ENCODE results near the gene TLK2.

The TLK2 gene

GRCh38 chr17:62580947-62581346 is 102.3 kb downstream of the TLK2 start:
- H3K4ac ChIP-seq (ENCODE audit: low read length) = no peak overlapping the region
- no peak overlapping the region for H2BK12ac ChIP-seq (ENCODE audit: low read length)
- no peak overlapping the region for H3K4me2 ChIP-seq (ENCODE audit: insufficient read depth, low read length, poor library complexity, severe bottlenecking)
- no CpG with 5 or more reads among the region's 2 CpGs for WGBS, 2 donors (ENCODE audit: extremely low coverage in 2 of 2, insufficient read length in 2 of 2, insufficient replicate concordance in 1 of 2)
- H2BK5ac ChIP-seq (ENCODE audit: low read length) = no peak overlapping the region
- no peak overlapping the region for H2AK5ac ChIP-seq (ENCODE audit: low read depth, low read length)
- no peak overlapping the region for H4K8ac ChIP-seq (ENCODE audit: low read depth, low read length)
- H3K18ac ChIP-seq (ENCODE audit: low read length) = no peak overlapping the region
- no peak overlapping the region for H4K91ac ChIP-seq (ENCODE audit: low read depth, low read length, poor library complexity)
- peaks cover 12 to 93% of the 10 kb centered on the region in 2 donors for H3K36me3 ChIP-seq (replicated peaks in 1 of 2; ENCODE audit: control insufficient read depth in 2 of 2, insufficient read depth in 2 of 2, low read length in 2 of 2)
- H3K27ac ChIP-seq (replicated peaks; ENCODE audit: low read length) = no peak overlapping the region
- no peaks in the 10 kb centered on the region for H3K4me1 ChIP-seq (ENCODE audit: control insufficient read depth in 2 of 2, insufficient read depth in 1 of 2, low read depth in 1 of 2, low read length in 2 of 2)
- no peaks in the 10 kb centered on the region for H3K9me3 ChIP-seq (replicated peaks in 1 of 2; ENCODE audit: control insufficient read depth in 2 of 2, insufficient read depth in 1 of 2, low read depth in 1 of 2, low read length in 2 of 2)
- no peak overlapping the region for H3K9ac ChIP-seq (ENCODE audit: low read depth, low read length, poor library complexity)
- no peak for DNase-seq (ENCODE audit: low spot score)
- H2BK120ac ChIP-seq (ENCODE audit: low read depth, low read length) = no peak overlapping the region
- no peak overlapping the region for H3K14ac ChIP-seq (ENCODE audit: low read length)
- no peaks in the 10 kb centered on the region for H3K79me1 ChIP-seq (ENCODE audit: low read depth, low read length)
- no peak overlapping the region for H2AFZ ChIP-seq (ENCODE audit: low read length)
- H3K27me3 ChIP-seq (ENCODE audit: control insufficient read depth in 3 of 3, insufficient read depth in 3 of 3, low read depth in 1 of 3, low read length in 3 of 3) = no peaks in the 10 kb centered on the region
- no peak overlapping the region for H3K23ac ChIP-seq (ENCODE audit: low read depth, low read length, poor library complexity)
- H3K4me3 ChIP-seq (ENCODE audit: low read length in 2 of 2) = no peak overlapping the region
- no peak overlapping the region for H2BK15ac ChIP-seq (ENCODE audit: low read length)

- Histone ChIP-seq H2AK5ac (ENCODE audit: low read depth, low read length) (no peak overlapping the region), H2AFZ (ENCODE audit: low read length) (no peak overlapping the region), H3K18ac (ENCODE audit: low read length) (no peak overlapping the region), H3K14ac (ENCODE audit: low read length) (no peak overlapping the region), H4K91ac (ENCODE audit: low read depth, low read length, poor library complexity) (no peak overlapping the region), H3K23ac (ENCODE audit: low read depth, low read length, poor library complexity) (no peak overlapping the region), H3K36me3 (replicated peaks in 1 of 2; ENCODE audit: control insufficient read depth in 2 of 2, insufficient read depth in 2 of 2, low read length in 2 of 2) (peaks cover 12 to 92% of the 10 kb centered on the region in 2 donors), H3K4me2 (ENCODE audit: insufficient read depth, low read length, poor library complexity, severe bottlenecking) (no peak overlapping the region), H3K9me3 (replicated peaks in 1 of 2; ENCODE audit: control insufficient read depth in 2 of 2, insufficient read depth in 1 of 2, low read depth in 1 of 2, low read length in 2 of 2) (no peaks in the 10 kb centered on the region), H3K4me1 (ENCODE audit: control insufficient read depth in 2 of 2, insufficient read depth in 1 of 2, low read depth in 1 of 2, low read length in 2 of 2) (no peaks in the 10 kb centered on the region), H2BK120ac (ENCODE audit: low read depth, low read length) (no peak overlapping the region), H3K9ac (ENCODE audit: low read depth, low read length, poor library complexity) (no peak overlapping the region), H2BK12ac (ENCODE audit: low read length) (no peak overlapping the region), H2BK5ac (ENCODE audit: low read length) (no peak overlapping the region), H3K4me3 (ENCODE audit: low read length in 2 of 2) (no peak overlapping the region), H3K79me1 (ENCODE audit: low read depth, low read length) (no peaks in the 10 kb centered on the region), H3K27me3 (ENCODE audit: control insufficient read depth in 3 of 3, insufficient read depth in 3 of 3, low read depth in 1 of 3, low read length in 3 of 3) (no peaks in the 10 kb centered on the region), H3K27ac (replicated peaks; ENCODE audit: low read length) (no peak overlapping the region), H3K4ac (ENCODE audit: low read length) (no peak overlapping the region), H4K8ac (ENCODE audit: low read depth, low read length) (no peak overlapping the region), H2BK15ac (ENCODE audit: low read length) (no peak overlapping the region)
- no CpG with 5 or more reads among the region's 1 CpG for WGBS, 2 donors (ENCODE audit: extremely low coverage in 2 of 2, insufficient read length in 2 of 2, insufficient replicate concordance in 1 of 2)
- no peak for DNase-seq (ENCODE audit: low spot score)
Measured at GRCh38 chr17:62581764-62582163, 103.1 kb downstream of the TLK2 start.

GRCh38 chr17:62587554-62587953 is 108.9 kb downstream of the TLK2 start:
- no peaks in the 10 kb centered on the region for H3K27me3 ChIP-seq (ENCODE audit: control insufficient read depth in 3 of 3, insufficient read depth in 3 of 3, low read depth in 1 of 3, low read length in 3 of 3)
- no peak overlapping the region for H3K18ac ChIP-seq (ENCODE audit: low read length)
- no peak overlapping the region for H2BK15ac ChIP-seq (ENCODE audit: low read length)
- no peak overlapping the region for H3K4me3 ChIP-seq (ENCODE audit: low read length in 2 of 2)
- H3K4me1 ChIP-seq (ENCODE audit: control insufficient read depth in 2 of 2, insufficient read depth in 1 of 2, low read depth in 1 of 2, low read length in 2 of 2) = no peaks in the 10 kb centered on the region
- no peak overlapping the region for H4K8ac ChIP-seq (ENCODE audit: low read depth, low read length)
- H3K9ac ChIP-seq (ENCODE audit: low read depth, low read length, poor library complexity) = no peak overlapping the region
- no peak overlapping the region for H3K4ac ChIP-seq (ENCODE audit: low read length)
- no CpG with 5 or more reads among the region's 2 CpGs for WGBS, 2 donors (ENCODE audit: extremely low coverage in 2 of 2, insufficient read length in 2 of 2, insufficient replicate concordance in 1 of 2)
- no peak overlapping the region for H3K4me2 ChIP-seq (ENCODE audit: insufficient read depth, low read length, poor library complexity, severe bottlenecking)
- H4K91ac ChIP-seq (ENCODE audit: low read depth, low read length, poor library complexity) = no peak overlapping the region
- H2AFZ ChIP-seq (ENCODE audit: low read length) = no peak overlapping the region
- H3K36me3 ChIP-seq (replicated peaks in 1 of 2; ENCODE audit: control insufficient read depth in 2 of 2, insufficient read depth in 2 of 2, low read length in 2 of 2) = peaks cover 11 to 84% of the 10 kb centered on the region in 2 donors
- no peak overlapping the region for H2BK120ac ChIP-seq (ENCODE audit: low read depth, low read length)
- DNase-seq (ENCODE audit: low spot score) = no peak
- no peak overlapping the region for H3K14ac ChIP-seq (ENCODE audit: low read length)
- H2BK5ac ChIP-seq (ENCODE audit: low read length) = no peak overlapping the region
- no peak overlapping the region for H2AK5ac ChIP-seq (ENCODE audit: low read depth, low read length)
- no peaks in the 10 kb centered on the region for H3K79me1 ChIP-seq (ENCODE audit: low read depth, low read length)
- H3K23ac ChIP-seq (ENCODE audit: low read depth, low read length, poor library complexity) = no peak overlapping the region
- no peaks in the 10 kb centered on the region for H3K9me3 ChIP-seq (replicated peaks in 1 of 2; ENCODE audit: control insufficient read depth in 2 of 2, insufficient read depth in 1 of 2, low read depth in 1 of 2, low read length in 2 of 2)
- H2BK12ac ChIP-seq (ENCODE audit: low read length) = no peak overlapping the region
- H3K27ac ChIP-seq (replicated peaks; ENCODE audit: low read length) = no peak overlapping the region

GRCh38 chr17:62588109-62588508 is 109.5 kb downstream of the TLK2 start:
- Histone ChIP-seq H4K8ac (ENCODE audit: low read depth, low read length) (no peak overlapping the region), H2AK5ac (ENCODE audit: low read depth, low read length) (no peak overlapping the region), H3K9ac (ENCODE audit: low read depth, low read length, poor library complexity) (no peak overlapping the region), H3K27me3 (ENCODE audit: control insufficient read depth in 3 of 3, insufficient read depth in 3 of 3, low read depth in 1 of 3, low read length in 3 of 3) (no peaks in the 10 kb centered on the region), H3K79me1 (ENCODE audit: low read depth, low read length) (no peaks in the 10 kb centered on the region), H2BK120ac (ENCODE audit: low read depth, low read length) (no peak overlapping the region), H3K23ac (ENCODE audit: low read depth, low read length, poor library complexity) (no peak overlapping the region), H3K18ac (ENCODE audit: low read length) (no peak overlapping the region), H3K4me2 (ENCODE audit: insufficient read depth, low read length, poor library complexity, severe bottlenecking) (no peak overlapping the region), H3K27ac (replicated peaks; ENCODE audit: low read length) (no peak overlapping the region), H4K91ac (ENCODE audit: low read depth, low read length, poor library complexity) (no peak overlapping the region), H3K9me3 (replicated peaks in 1 of 2; ENCODE audit: control insufficient read depth in 2 of 2, insufficient read depth in 1 of 2, low read depth in 1 of 2, low read length in 2 of 2) (no peaks in the 10 kb centered on the region), H3K36me3 (replicated peaks in 1 of 2; ENCODE audit: control insufficient read depth in 2 of 2, insufficient read depth in 2 of 2, low read length in 2 of 2) (peaks cover 13 to 84% of the 10 kb centered on the region in 2 donors), H2BK15ac (ENCODE audit: low read length) (no peak overlapping the region), H2BK12ac (ENCODE audit: low read length) (no peak overlapping the region), H3K14ac (ENCODE audit: low read length) (no peak overlapping the region), H2BK5ac (ENCODE audit: low read length) (no peak overlapping the region), H3K4me3 (ENCODE audit: low read length in 2 of 2) (no peak overlapping the region), H3K4ac (ENCODE audit: low read length) (no peak overlapping the region), H2AFZ (ENCODE audit: low read length) (no peak overlapping the region), H3K4me1 (ENCODE audit: control insufficient read depth in 2 of 2, insufficient read depth in 1 of 2, low read depth in 1 of 2, low read length in 2 of 2) (no peaks in the 10 kb centered on the region)
- no CpG with 5 or more reads among the region's 7 CpGs for WGBS, 2 donors (ENCODE audit: extremely low coverage in 2 of 2, insufficient read length in 2 of 2, insufficient replicate concordance in 1 of 2)
- no peak for DNase-seq (ENCODE audit: low spot score)

Data from neuronal stem cell (in vitro differentiated cells).